NCI-H1694 (cell line): ENCODE data around the gene ATXN7L1.

Source experiments
- DNase-seq: peaks from one replicate; lab custom pipeline; 2025; lab: John Stamatoyannopoulos, UW

The ATXN7L1 gene

DNA sequence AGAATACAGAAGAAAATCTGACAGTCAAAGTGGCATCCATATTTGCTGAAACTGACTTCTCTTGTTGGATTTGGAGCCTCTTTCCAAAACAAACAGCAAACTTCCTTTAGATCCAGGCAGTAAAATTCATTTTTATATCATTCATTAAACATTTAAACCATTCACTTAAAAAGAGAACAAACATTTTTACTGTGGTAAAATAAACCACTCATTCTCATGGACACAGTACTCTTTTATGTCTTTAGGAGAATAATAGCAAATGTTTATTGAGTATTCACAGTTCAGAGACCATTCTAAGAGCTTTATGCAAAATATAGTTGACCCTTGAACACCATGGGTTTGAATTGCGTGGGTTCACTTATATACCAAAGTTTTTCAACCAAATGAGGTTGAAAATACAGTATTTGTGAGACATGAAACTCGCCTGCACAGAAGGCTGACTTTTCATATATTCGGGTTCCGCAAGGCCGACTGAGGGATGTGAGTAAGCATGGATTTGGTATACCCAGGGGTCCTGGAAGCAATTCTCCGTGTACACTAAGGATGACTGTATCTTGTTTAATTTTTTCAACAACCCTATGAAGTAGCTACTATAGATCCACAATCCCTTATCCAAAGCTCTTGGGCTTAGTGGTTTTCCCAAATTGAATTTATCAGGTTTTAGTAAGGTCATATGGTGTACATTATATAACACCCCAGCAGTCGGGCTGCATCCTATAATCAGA is 49.1 kb downstream of the ATXN7L1 start:
- DNase-seq, result no peak

- DNase-seq, result no peak
Measured at GRCh38 chr7:105826143-105826542, 50.3 kb downstream of the ATXN7L1 start.

DNA sequence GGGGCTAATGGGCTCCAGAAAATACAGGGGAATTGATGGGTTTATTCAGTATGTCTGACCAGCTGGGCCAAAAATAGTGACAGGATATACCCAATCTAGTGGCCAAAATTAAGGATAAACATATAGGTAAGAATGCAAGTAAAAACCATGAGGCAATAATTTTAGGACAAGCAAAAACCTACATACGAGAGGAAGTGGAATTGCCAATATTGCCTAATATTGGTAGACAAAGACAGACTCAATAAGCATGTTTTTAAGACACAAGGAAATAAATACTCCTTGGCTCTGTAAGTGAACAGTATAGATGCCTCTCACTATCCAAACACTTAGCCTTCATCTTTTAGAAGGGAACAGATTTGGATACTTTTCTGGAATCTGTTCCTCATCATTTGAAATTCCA is 51.0 kb downstream of the ATXN7L1 start:
- no peak for DNase-seq

GRCh38 chr7:105822806-105823205 is 53.6 kb downstream of the ATXN7L1 start:
- no peak for DNase-seq

DNA sequence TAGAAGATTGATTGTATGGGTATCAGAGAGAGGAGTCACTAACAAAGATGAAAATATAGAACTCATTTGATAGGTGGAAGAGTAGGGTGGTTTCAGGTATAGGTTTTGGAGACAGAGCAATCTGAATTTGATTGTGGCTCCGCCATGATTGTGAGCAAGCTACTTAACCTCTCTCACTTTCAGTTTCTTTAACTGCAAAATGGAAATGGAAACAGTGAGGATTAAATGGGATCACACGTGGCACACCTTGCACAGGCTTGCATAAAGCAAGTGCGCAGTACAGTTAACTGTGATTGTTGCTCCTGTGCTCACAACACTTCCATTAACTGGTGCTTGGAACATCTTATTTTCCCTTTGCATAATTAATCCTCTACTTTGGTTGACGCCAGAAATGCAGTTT is 54.9 kb downstream of the ATXN7L1 start:
- DNase-seq, result no peak

- DNase-seq, result no peak
Measured at GRCh38 chr7:105820363-105821066, 55.9 kb downstream of the ATXN7L1 start.

- DNase-seq, result no peak
Measured at GRCh38 chr7:105819559-105819958, 56.8 kb downstream of the ATXN7L1 start.

DNA sequence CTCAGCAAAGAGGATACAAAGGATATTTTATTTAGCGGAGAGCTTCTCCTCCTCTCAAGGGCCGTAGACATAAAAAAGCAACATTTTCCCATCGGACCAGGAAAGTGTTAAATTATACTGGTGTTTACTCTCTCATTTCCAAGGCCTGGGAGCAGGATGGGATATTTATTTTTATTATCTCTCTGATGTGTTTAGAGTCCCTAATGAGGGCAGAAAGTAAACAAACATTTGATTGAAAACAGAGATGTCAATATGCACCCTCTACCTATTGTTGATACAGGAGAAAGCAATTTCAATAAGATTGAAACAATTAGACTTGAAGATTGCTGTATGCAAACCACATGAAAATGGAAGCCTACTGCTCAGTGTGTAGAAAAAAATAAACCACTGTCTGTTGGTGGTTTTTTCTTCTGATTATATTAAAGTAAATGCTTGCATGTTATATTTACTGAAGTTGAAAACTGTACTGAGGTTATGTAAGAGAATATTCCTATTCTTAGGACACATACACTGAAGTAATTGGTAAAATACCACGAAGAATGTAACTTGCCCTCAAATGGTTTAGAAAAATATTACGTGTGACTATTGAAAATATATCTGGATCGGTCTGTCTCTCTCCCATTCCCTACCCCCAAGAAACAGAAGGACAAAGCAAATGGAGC is 59.3 kb downstream of the ATXN7L1 start:
- DNase-seq, result no peak

GRCh38 chr7:105816266-105816843 is 60.0 kb downstream of the ATXN7L1 start:
- DNase-seq, result no peak

DNA sequence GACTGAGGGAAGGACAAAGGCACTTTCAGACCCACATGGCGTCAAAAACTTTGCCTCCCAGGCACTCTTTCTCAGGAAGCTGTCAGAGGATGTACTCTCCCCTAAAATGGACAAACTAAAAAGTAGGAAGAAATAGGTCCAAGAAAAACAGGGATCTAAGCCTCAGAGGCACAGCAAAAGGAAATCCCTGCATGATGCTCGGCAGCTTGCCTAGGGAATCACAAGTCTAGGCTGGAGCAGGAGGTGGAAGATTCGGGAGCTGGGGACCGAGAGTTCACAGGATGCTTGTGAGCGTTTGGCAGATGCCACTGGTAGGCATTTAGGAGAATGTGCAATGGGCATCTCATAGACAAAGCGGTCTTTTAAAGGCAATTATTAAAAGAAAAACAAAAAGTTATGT is 60.8 kb downstream of the ATXN7L1 start:
- DNase-seq, result no peak

GRCh38 chr7:105814481-105814880 is 61.9 kb downstream of the ATXN7L1 start:
- no peak for DNase-seq

DNA sequence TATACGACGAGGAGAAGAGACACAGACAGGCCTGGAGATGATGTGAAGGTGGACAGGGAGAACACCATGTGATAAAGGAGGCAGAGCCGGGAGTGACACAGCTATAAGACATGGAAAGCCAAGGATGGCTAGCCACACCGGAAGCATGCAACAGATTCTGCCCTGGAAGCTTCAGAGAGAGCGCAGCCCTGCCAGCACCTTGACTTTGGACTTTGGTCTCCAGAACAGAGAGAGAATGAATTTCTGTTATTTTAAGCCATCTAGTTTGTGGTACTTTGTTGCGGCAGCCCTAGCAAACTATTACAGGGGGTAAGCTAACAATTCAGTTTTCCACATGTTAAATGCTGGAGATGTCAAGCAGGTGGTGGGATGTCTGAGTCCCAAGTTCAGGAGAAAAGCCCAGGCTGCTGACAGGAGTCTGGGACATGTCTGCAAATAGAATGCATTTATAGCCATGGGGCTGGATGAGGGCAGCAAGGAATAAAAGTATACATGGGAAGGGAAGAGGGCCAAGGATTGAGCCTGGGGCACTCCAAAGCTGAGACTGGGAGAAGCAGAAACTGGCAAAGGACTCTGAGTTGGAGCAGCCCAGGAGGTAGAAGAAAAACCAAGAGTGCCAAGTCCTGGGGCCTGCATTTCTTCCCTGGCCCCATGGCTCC is 65.1 kb downstream of the ATXN7L1 start:
- no peak for DNase-seq

DNA sequence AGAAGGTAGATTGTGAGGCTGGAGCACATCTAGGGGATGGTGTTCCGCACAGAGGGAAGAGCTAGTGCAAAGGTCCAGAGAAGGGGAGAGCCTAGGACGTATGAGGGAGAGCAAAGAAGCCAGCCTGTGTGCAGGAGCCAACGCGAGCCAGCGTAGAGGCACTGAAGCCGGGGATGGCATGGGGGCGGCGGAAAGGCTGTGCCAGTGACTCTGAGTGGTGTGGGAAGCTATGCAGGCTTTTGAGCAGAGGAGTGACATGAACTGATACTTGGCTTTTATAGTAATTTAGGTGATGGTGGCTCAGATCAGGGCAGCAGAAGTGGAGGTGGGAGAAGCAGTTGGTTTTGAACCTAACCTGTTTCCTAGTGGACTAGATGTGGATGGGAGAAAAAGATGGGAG is 65.8 kb downstream of the ATXN7L1 start:
- DNase-seq, result no peak

DNA sequence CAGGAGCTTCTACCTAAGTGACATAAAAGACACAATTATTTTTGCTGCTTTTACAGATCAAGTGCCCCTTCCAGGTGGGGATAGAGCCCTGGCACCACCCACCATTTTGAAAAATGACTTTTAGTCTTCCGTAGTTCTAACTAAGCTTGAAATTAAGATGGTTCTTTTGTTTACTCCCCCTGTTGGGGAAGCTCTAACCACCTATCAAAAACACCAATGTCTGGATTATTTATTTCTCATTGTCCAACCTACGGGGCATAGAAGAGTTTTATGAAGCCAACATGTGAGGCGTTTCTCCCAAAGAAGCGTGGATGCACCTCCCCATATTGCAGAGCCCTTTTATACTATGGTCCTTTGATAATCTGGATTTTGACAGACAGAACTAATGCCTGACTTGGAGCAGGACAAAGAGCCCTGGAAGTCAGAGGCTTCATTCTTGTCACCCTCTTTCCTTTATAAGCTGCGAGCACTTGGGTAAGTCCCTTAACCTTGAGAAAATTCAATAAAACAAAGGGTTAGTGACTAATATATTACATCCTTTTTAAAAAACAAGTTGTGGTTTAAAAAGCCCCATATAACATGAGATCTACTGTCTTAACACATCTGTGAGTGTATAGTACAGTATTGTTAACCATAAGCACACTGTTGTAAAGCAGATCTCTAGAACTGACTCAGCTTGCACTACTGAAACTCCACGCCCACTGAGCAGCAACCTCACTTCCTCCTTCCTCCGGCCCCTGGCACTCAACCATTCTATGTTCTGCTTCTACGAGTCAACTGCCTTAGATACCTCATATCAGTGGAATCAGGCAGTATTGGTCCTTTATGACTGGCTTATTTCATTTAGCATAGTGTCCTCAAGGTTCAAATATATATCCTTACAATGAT is 67.5 kb downstream of the ATXN7L1 start:
- no peak for DNase-seq

DNA sequence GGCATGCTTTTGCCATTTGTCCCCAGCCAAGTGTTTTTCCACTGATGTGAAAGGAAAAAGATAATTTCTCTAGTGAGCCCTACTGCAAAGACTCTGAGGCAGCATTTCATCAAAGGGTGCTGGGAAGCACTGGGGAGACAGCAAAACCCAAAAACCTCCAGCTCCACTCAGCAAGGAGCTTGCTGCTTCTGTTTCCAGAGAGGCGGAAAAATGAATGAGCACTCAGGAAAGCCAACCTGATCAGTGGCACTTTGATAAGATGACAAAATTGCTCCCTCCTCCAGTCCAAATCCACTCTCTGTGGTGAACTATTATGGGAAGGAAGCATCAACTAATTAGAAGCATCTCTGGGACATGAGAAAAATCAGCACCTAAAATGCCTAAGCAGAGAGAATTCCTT is 68.2 kb downstream of the ATXN7L1 start:
- no peak for DNase-seq

DNA sequence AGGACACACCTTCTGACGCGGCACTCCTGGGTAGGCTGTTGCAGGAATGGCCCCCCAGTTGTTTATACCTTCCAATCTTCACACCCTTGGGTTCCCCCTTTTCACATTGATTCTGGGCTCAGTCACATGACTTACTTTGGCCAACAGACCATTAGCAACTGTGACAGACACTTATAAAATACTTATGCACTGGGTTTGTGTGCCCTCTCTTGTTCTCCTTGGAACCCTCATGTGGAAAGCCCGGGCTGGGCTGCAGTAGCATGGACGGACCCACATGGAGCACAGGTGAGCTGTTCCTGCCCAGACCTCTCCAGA is 69.0 kb downstream of the ATXN7L1 start:
- DNase-seq, result no peak

- no peak for DNase-seq
Measured at GRCh38 chr7:105806592-105807447, 69.6 kb downstream of the ATXN7L1 start.

DNA sequence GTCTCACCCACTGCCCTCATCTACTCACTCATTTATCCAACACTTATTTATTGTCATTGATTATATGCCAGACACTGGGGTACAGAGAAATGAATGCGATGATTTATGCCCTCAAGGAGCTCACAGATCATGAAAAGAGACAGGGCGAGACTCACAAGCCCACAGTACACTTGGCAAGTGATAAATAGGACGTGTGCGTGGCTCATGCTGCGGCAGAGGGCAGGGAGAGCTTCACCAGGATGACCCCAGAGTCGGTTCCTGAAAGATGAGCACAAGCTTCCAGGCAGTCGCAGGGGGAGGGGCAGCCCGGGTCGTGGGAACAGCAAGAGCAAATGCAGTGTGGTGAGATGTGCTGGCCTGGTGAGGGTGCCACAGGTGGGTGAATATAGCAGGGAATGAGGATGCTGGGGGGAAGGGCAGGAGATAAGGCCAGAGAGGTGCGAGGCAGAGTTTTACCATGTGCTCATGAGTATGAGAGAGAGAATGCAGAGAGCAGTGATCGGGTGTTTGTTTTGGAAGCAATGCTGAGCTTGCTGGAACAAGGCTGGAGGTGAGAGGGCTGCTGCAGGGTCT is 70.9 kb downstream of the ATXN7L1 start:
- no peak for DNase-seq

DNA sequence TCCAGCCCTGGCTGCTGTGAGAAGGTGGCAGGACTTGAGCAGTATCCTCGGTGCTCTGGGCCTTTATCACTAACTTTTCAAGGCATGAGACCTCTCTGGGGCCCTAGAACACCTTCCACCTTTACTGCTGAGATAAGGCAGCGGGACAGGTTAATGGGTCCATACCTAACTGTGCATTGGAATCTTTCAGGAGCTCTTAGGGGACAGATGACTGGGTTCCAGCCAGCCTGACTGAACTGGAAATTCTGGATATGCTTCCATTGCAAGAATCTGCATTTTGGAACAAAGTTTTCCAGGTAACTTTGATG is 73.0 kb downstream of the ATXN7L1 start:
- DNase-seq, result no peak
